Endothelial cell (in vitro differentiated cells): ENCODE measurements around the gene ALDH1A1. TPM values are rescaled to one million over a fixed set of nuclear protein-coding genes. Genes with fewer than 3 reads are reported as not detected.

ENCODE experiments used
- DNase-seq: peaks from one replicate; pipeline ENCODE4 v3.0.0; 2021; ENCODE audit warnings: low spot score
- H3K27ac Mint-ChIP-seq: one replicate; pipeline ENCODE4 v1.8.0; 2021; ENCODE audit warnings: mixed read lengths, inconsistent platforms; ENCODE audit not compliant: unreplicated experiment
- H3K27me3 Mint-ChIP-seq: one replicate; pipeline ENCODE4 v1.8.0; 2021; ENCODE audit warnings: mild to moderate bottlenecking, moderate library complexity, mixed read lengths, inconsistent platforms; ENCODE audit not compliant: unreplicated experiment
- H3K36me3 Mint-ChIP-seq: one replicate; pipeline ENCODE4 v1.8.0; 2021; ENCODE audit warnings: mild to moderate bottlenecking, low read depth, mixed read lengths, inconsistent platforms; ENCODE audit not compliant: unreplicated experiment
- H3K4me1 Mint-ChIP-seq: one replicate; pipeline ENCODE4 v1.8.0; 2021; ENCODE audit warnings: mild to moderate bottlenecking, mixed read lengths, inconsistent platforms; ENCODE audit not compliant: unreplicated experiment
- H3K4me3 Mint-ChIP-seq: one replicate; pipeline ENCODE4 v1.8.0; 2021; ENCODE audit warnings: mild to moderate bottlenecking, mixed read lengths, inconsistent platforms; ENCODE audit not compliant: unreplicated experiment
- H3K9me3 Mint-ChIP-seq: one replicate; pipeline ENCODE4 v1.8.0; 2021; ENCODE audit warnings: mixed read lengths, inconsistent platforms; ENCODE audit not compliant: unreplicated experiment
- total RNA-seq: library from RNA; stranded (reverse); fragmentation: NEBNext Ultra II Directional; extraction: Animal tissue kit (Norgen Biotek cat#: 25700); gene quantifications from one replicate; pipeline ENCODE4 v1.2.1, GENCODE V29; 2021; ENCODE audit not compliant: unreplicated experiment
- TF ChIP-seq, protein P1 (sequence below): fragments of 200-600 bp; sonication (generic); IDR thresholded peaks from one replicate; pipeline ENCODE4 v1.5.0; 2021; ENCODE audit warnings: antibody characterized with exemption; ENCODE audit not compliant: unreplicated experiment

The ALDH1A1 gene
- total RNA-seq, 1 donor from 2014 or later = 7.0 TPM

DNA sequence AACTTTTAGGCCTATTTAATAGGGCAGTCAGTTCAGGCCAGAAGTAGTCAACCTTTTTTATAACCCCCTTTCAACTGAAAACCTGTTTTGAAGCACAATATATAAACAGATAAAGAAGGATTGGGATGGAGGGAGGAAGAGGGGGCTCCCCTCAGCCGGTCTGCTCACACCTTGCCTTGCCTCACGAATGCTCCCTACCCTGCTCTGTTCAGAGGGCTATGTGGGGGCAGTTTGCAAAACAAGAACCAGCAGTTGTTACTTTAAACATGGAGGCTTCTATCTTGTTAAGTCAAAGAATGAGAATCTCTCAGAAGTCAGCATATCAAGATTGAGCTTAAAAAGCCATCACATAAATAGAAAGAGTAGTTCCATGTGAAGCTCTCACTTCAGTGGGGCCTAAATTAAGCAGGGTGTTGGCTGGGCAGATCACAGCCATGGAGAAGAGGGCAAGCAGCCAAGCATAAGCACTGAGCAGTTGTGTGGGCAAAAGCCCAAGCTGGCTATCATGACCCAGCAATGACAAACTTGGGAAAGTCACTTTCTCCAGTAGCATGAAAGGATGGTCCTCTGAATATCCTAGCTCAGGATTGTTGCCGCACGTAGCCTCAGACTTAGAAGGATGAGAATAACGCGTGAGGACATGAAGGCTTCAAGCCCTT lies 70.6 kb downstream of the ALDH1A1 start:
- Mint-ChIP-seq H3K27me3 (peaks cover 2% of the 10 kb centered on the region), H3K9me3 (no peaks in the 10 kb centered on the region), H3K27ac (no peak overlapping the region), H3K36me3 (no peaks in the 10 kb centered on the region), H3K4me1 (no peaks in the 10 kb centered on the region), H3K4me3 (no peak overlapping the region)
- DNase-seq = no peak
- TF ChIP-seq, protein P1, sequence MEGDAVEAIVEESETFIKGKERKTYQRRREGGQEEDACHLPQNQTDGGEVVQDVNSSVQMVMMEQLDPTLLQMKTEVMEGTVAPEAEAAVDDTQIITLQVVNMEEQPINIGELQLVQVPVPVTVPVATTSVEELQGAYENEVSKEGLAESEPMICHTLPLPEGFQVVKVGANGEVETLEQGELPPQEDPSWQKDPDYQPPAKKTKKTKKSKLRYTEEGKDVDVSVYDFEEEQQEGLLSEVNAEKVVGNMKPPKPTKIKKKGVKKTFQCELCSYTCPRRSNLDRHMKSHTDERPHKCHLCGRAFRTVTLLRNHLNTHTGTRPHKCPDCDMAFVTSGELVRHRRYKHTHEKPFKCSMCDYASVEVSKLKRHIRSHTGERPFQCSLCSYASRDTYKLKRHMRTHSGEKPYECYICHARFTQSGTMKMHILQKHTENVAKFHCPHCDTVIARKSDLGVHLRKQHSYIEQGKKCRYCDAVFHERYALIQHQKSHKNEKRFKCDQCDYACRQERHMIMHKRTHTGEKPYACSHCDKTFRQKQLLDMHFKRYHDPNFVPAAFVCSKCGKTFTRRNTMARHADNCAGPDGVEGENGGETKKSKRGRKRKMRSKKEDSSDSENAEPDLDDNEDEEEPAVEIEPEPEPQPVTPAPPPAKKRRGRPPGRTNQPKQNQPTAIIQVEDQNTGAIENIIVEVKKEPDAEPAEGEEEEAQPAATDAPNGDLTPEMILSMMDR = no peak

DNA sequence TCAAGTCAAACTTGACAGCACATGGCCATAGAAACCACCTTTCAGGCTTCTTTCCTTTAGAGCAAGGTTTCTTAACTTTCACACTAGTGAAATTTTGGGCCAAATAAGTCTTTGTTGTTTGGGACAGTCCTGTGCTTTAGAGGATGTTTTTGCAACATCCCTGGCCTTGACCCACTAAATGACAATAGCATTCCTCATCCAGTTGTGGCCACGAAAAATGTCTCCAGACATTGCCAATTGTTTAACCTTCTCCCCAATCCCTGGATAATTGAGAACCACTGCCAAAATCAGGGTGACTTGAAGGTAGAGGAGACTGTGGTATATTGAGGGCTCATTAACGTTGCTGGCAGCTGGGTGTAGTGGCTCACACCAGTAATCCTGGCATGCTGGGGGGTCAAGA lies 72.0 kb downstream of the ALDH1A1 start:
- H3K27me3 Mint-ChIP-seq = peaks cover 2% of the 10 kb centered on the region
- no peaks in the 10 kb centered on the region for H3K36me3 Mint-ChIP-seq
- H3K9me3 Mint-ChIP-seq = no peaks in the 10 kb centered on the region
- no peaks in the 10 kb centered on the region for H3K4me1 Mint-ChIP-seq
- DNase-seq = no peak
- no peak overlapping the region for H3K27ac Mint-ChIP-seq
- H3K4me3 Mint-ChIP-seq = no peak overlapping the region
- TF ChIP-seq, protein P1 = no peak

DNA sequence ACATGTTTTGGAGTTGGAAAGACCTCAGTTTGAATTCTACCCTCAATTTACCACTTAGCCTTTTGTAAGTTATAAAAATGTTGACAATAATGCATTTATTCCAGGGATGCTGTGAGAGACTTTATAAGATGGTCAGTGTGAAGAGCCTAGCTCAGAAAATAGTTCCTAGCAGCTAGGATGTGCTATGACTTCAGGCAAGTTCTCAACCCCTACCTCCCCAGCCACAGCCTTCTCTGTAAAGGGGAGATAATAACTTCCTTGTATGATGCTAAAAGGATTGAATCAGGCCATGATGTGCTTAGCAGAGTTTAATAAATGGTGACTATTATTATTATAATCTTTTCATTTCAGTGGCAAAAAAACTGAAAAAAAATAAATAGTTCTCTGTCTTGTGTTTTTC lies 77.6 kb downstream of the ALDH1A1 start:
- H3K4me3 Mint-ChIP-seq = no peak overlapping the region
- H3K27me3 Mint-ChIP-seq = peaks cover 2% of the 10 kb centered on the region
- TF ChIP-seq, protein P1 = no peak
- no peak for DNase-seq
- H3K9me3 Mint-ChIP-seq = no peaks in the 10 kb centered on the region
- no peaks in the 10 kb centered on the region for H3K36me3 Mint-ChIP-seq
- no peaks in the 10 kb centered on the region for H3K4me1 Mint-ChIP-seq
- no peak overlapping the region for H3K27ac Mint-ChIP-seq

DNA sequence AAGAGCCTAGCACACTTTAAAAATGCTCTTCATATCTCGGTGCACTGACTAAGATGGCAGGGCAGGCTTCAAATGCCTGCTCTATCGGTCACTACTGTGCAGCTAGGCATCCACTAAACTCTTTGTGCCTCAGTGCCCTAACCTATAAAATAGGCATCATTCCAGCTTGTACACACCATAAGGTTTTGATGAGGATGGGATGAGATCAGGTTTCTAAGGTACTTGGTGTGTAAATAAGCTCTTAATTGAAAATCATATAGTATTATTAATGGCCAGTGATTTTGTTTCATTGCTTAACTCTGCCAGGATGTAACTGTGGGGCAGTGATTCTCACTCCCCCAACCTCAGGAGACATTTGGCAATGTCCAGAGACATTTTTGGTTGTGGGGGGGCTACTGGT lies 78.5 kb downstream of the ALDH1A1 start:
- Mint-ChIP-seq H3K4me3 (no peak overlapping the region), H3K27me3 (no peaks in the 10 kb centered on the region), H3K36me3 (no peaks in the 10 kb centered on the region), H3K9me3 (no peaks in the 10 kb centered on the region), H3K27ac (no peak overlapping the region), H3K4me1 (no peaks in the 10 kb centered on the region)
- TF ChIP-seq, protein P1 = no peak
- no peak for DNase-seq

DNA sequence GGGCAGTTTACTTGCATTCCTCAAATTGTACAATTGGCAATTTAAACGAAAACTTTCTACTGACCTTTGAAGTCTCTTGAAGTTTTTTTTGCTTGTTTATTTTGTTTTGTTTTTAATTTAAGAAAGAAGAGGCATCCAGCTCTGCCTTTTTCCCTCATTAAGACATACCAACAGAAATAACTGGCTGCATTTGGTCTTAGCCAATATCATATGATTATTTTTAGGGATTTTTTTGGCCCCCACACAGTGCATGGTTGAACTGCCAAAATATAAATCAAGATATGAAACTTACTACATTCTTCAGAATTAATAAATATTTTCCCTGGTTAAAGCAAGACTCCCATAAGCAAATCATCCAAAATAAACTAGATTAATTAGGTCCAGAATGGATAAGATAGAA lies 79.4 kb downstream of the ALDH1A1 start:
- Mint-ChIP-seq H3K4me3 (no peak overlapping the region), H3K27me3 (no peaks in the 10 kb centered on the region), H3K9me3 (no peaks in the 10 kb centered on the region), H3K27ac (no peak overlapping the region), H3K4me1 (no peaks in the 10 kb centered on the region), H3K36me3 (no peaks in the 10 kb centered on the region)
- TF ChIP-seq, protein P1 = no peak
- DNase-seq = no peak
